ENCODE results near the gene ST3GAL3. TPM values are rescaled to one million over a fixed set of nuclear protein-coding genes. Genes with fewer than 3 reads are reported as not detected.

The ST3GAL3 gene
- total RNA-seq, 2 donors from 2014 or later = 13.8 to 35.0 TPM

- Histone ChIP-seq H3K27ac (no peak overlapping the region), H3K9me3 (no peaks in the 10 kb centered on the region), H3K36me3 (no peaks in the 10 kb centered on the region), H3K4me1 (replicated peaks) (no peaks in the 10 kb centered on the region), H3K4me3 (no peak overlapping the region), H3K27me3 (replicated peaks; ENCODE audit: insufficient read depth) (no peaks in the 10 kb centered on the region)
- intact Hi-C loops (cut with DNase I) = no loop called here
- TF ChIP-seq POLR2AphosphoS5 (IDR thresholded peaks at IDR 0.05) (no peak), CTCF (IDR thresholded peaks at IDR 0.05) (no peak), POLR2A (IDR thresholded peaks at IDR 0.05) (no peak)
- WGBS = 86% methylated on average over 2 of the region's 2 CpGs
- no peak for DNase-seq (ENCODE audit: low spot score)
Observed at GRCh38 chr1:43814401-43814800, 107.1 kb downstream of the ST3GAL3 start.

GRCh38 chr1:43817304-43817939 lies 110.1 kb downstream of the ST3GAL3 start:
- DNase-seq (ENCODE audit: low spot score) = no peak
- intact Hi-C loops (cut with DNase I) = no loop called here
- Histone ChIP-seq H3K4me1 (replicated peaks) (no peaks in the 10 kb centered on the region), H3K9me3 (no peaks in the 10 kb centered on the region), H3K27ac (no peak overlapping the region), H3K27me3 (replicated peaks; ENCODE audit: insufficient read depth) (no peaks in the 10 kb centered on the region), H3K36me3 (no peaks in the 10 kb centered on the region), H3K4me3 (no peak overlapping the region)
- no peak for TF ChIP-seq POLR2A (IDR thresholded peaks at IDR 0.05)
- no peak for TF ChIP-seq CTCF (IDR thresholded peaks at IDR 0.05)
- TF ChIP-seq POLR2AphosphoS5 (IDR thresholded peaks at IDR 0.05) = no peak

- no peak for TF ChIP-seq CTCF (IDR thresholded peaks at IDR 0.05)
- no peak for TF ChIP-seq POLR2A (IDR thresholded peaks at IDR 0.05)
- no peak for TF ChIP-seq POLR2AphosphoS5 (IDR thresholded peaks at IDR 0.05)
- no peaks in the 10 kb centered on the region for H3K36me3 ChIP-seq
- no peaks in the 10 kb centered on the region for H3K9me3 ChIP-seq
- H3K27ac ChIP-seq = no peak overlapping the region
- 95% methylated on average over 1 of the region's 1 CpG for WGBS
- no peak for DNase-seq (ENCODE audit: low spot score)
- H3K27me3 ChIP-seq (replicated peaks; ENCODE audit: insufficient read depth) = no peaks in the 10 kb centered on the region
- intact Hi-C loops (cut with DNase I) = no loop called here
- no peak overlapping the region for H3K4me3 ChIP-seq
- H3K4me1 ChIP-seq (replicated peaks) = no peaks in the 10 kb centered on the region
Observed at GRCh38 chr1:43818691-43819090, 111.4 kb downstream of the ST3GAL3 start.

- H3K27ac ChIP-seq = no peak overlapping the region
- 96% methylated on average over 4 of the region's 4 CpGs for WGBS
Observed at GRCh38 chr1:43819357-43819756, 112.0 kb downstream of the ST3GAL3 start.

More at GRCh38 chr1:43819357-43819756, 112.0 kb downstream of the ST3GAL3 start:
- intact Hi-C loops (cut with DNase I) = no loop called here
- no peak for DNase-seq (ENCODE audit: low spot score)
- no peak for TF ChIP-seq POLR2AphosphoS5 (IDR thresholded peaks at IDR 0.05)
- no peak for TF ChIP-seq POLR2A (IDR thresholded peaks at IDR 0.05)
- no peak for TF ChIP-seq CTCF (IDR thresholded peaks at IDR 0.05)
- Histone ChIP-seq H3K4me1 (replicated peaks) (no peaks in the 10 kb centered on the region), H3K9me3 (no peaks in the 10 kb centered on the region), H3K36me3 (no peaks in the 10 kb centered on the region), H3K27me3 (replicated peaks; ENCODE audit: insufficient read depth) (no peaks in the 10 kb centered on the region), H3K4me3 (no peak overlapping the region)

All from prostate gland (tissue), 2 donors.